K562 (cell line): ENCODE results near the gene EGFL6. TPM values are rescaled to one million over a fixed set of nuclear protein-coding genes. Genes with fewer than 3 reads are reported as not detected.

Experiments used
- EP400 ChIP-seq: fragments of 450-650 bp; IDR thresholded peaks from 2 replicates; pipeline ENCODE4 v1.6.1; 2017; ENCODE audit warnings: antibody characterized with exemption, mild to moderate bottlenecking, moderate library complexity
- FOXK1 ChIP-seq: sonication (generic); formaldehyde crosslinking; IDR thresholded peaks from 2 replicates; pipeline ENCODE4 v1.8.0; 2022; ENCODE audit warnings: missing genetic modification reagents, mild to moderate bottlenecking, borderline replicate concordance
- HNRNPL ChIP-seq: fragments of 200-400 bp; formaldehyde crosslinking; IDR thresholded peaks from 2 replicates; pipeline ENCODE4 v1.6.1; 2017; ENCODE audit warnings: low read depth, mild to moderate bottlenecking, low read length
- JUND ChIP-seq, 2 experiments: IDR thresholded peaks; 2 replicates in 1 of 2; 3 replicates in 1 of 2; pipeline ENCODE4 v1.6.1; 2011; ENCODE audit warnings: borderline replicate concordance in 2 of 2, low read depth in 2 of 2, low read length in 2 of 2, improper control_type of control experiment in 1 of 2, missing biosample characterization in 1 of 2, missing genetic modification characterization in 1 of 2, missing genetic modification reagents in 1 of 2
- MAZ ChIP-seq, 2 experiments: fragments of 450-650 bp in 1 of 2; sonication (generic) in 1 of 2; formaldehyde crosslinking; IDR thresholded peaks in 1 of 2; conservative IDR thresholded peaks in 1 of 2; 2 replicates each; pipeline versions ENCODE4 v1.4.0 to v1.5.0; 2020; ENCODE audit warnings: mild to moderate bottlenecking in 1 of 2, missing genetic modification reagents in 1 of 2
- MEIS2 ChIP-seq: fragments of 450-650 bp; IDR thresholded peaks from 2 replicates; pipeline ENCODE4 v1.6.1; 2014; ENCODE audit warnings: mild to moderate bottlenecking; ENCODE audit not compliant: partially characterized antibody
- MTA1 ChIP-seq: fragments of 450-650 bp; IDR thresholded peaks from 2 replicates; pipeline ENCODE4 v1.6.1; 2017; ENCODE audit warnings: borderline replicate concordance
- ZNF24 ChIP-seq: fragments of 450-650 bp; IDR thresholded peaks from 2 replicates; pipeline ENCODE4 v1.6.1; 2016
- polyA plus RNA-seq, 8 experiments: library from polyadenylated mRNA; depleted of rRNA in 4 of 8; stranded (reverse) in 5 of 8; unstranded in 3 of 8; fragments of >200 nt; fragmentation: Nextera tagmentation in 2 of 8; fragmentation: Illumina TruSeq in 1 of 8; extraction: Ambion mirVana in 2 of 8; extraction: Trizol in 1 of 8; gene quantifications; 2 replicates each; pipeline versions ENCODE4 v1.2.1 to v1.2.3, GENCODE V29; 2011 to 2014; ENCODE audit warnings: inconsistent platforms in 1 of 8, missing spikeins in 1 of 8
- total RNA-seq, 7 experiments: library from RNA; depleted of rRNA in 6 of 7; stranded (reverse); fragments of >200 nt in 6 of 7; fragmentation: Illumina TruSeq in 2 of 7; extraction: Trizol in 2 of 7; gene quantifications; 2 replicates each; pipeline versions ENCODE4 v1.2.1 to v1.2.3, GENCODE V29; 2011 to 2021; ENCODE audit warnings: low replicate concordance in 1 of 7
- TF ChIP-seq, protein P1 (sequence below): sonication (generic); formaldehyde crosslinking; IDR thresholded peaks from 2 replicates; pipeline ENCODE4 v1.8.0; 2022; ENCODE audit warnings: mild to moderate bottlenecking, missing genetic modification reagents
- TF ChIP-seq, protein P2 (sequence below): sonication (generic); formaldehyde crosslinking; IDR thresholded peaks from 2 replicates; pipeline ENCODE4 v1.9.0; 2022; ENCODE audit warnings: mild to moderate bottlenecking, missing genetic modification reagents

Gene EGFL6
- total and polyA plus RNA-seq, 9 of the 15 experiments (the other 6 are each of a cell fraction or from before 2014, with no cell fraction given), result 0.01 TPM; not detected in 8

DNA sequence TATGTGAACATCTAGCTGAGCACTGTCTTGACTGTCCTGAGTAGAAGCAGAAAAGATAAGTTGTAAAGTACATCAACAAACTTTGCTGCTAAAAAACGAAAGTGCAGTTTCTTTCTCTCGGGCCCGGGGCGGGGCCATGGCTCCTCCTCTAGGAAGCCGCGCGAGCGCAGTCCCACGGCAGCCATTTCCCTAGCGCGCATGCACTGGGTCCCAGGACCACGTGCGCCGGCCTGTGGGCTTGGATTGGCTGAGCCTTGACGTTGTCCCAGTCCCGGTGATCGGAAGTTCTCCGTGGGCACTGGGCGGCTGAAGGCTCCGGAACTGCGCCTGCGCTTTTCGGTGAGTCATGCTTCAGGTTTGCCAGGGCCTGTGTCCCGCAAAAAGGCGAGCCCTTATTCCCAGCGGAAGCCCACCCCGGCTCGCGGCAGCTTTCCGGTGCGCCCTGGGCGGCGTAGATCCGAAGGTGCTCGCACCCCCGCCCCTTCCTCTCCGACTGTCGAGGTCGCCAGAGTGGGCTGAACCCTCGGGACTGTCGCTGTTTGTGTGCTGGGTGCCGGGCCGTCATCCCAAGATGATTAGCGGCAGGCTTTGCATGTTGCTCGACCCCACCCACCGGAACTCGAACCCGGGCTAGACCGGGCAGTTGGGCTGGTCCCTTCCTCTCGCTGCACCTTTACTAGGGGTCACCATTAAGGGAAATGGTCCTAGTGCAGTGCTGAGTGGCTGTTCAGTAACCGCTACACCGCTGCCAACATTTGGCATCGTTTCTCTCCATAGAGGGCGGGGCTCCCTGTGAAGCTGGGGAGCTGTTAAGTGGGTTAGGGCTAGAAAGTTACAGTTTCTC is 83.7 kb downstream of the EGFL6 start, which contains the start of gene TCEANC (continued):
- TF ChIP-seq, protein P1, sequence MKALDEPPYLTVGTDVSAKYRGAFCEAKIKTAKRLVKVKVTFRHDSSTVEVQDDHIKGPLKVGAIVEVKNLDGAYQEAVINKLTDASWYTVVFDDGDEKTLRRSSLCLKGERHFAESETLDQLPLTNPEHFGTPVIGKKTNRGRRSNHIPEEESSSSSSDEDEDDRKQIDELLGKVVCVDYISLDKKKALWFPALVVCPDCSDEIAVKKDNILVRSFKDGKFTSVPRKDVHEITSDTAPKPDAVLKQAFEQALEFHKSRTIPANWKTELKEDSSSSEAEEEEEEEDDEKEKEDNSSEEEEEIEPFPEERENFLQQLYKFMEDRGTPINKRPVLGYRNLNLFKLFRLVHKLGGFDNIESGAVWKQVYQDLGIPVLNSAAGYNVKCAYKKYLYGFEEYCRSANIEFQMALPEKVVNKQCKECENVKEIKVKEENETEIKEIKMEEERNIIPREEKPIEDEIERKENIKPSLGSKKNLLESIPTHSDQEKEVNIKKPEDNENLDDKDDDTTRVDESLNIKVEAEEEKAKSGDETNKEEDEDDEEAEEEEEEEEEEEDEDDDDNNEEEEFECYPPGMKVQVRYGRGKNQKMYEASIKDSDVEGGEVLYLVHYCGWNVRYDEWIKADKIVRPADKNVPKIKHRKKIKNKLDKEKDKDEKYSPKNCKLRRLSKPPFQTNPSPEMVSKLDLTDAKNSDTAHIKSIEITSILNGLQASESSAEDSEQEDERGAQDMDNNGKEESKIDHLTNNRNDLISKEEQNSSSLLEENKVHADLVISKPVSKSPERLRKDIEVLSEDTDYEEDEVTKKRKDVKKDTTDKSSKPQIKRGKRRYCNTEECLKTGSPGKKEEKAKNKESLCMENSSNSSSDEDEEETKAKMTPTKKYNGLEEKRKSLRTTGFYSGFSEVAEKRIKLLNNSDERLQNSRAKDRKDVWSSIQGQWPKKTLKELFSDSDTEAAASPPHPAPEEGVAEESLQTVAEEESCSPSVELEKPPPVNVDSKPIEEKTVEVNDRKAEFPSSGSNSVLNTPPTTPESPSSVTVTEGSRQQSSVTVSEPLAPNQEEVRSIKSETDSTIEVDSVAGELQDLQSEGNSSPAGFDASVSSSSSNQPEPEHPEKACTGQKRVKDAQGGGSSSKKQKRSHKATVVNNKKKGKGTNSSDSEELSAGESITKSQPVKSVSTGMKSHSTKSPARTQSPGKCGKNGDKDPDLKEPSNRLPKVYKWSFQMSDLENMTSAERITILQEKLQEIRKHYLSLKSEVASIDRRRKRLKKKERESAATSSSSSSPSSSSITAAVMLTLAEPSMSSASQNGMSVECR (CRISPR knock-in tag), result peak; percentile 53; the same call in 1 of the 2 replicates
- TF ChIP-seq, protein P2, sequence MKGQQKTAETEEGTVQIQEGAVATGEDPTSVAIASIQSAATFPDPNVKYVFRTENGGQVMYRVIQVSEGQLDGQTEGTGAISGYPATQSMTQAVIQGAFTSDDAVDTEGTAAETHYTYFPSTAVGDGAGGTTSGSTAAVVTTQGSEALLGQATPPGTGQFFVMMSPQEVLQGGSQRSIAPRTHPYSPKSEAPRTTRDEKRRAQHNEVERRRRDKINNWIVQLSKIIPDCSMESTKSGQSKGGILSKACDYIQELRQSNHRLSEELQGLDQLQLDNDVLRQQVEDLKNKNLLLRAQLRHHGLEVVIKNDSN (CRISPR knock-in tag), result peak; percentile 99
- TF ChIP-seq ZNF24, result peak; percentile 58; the same call in 1 of the 2 replicates
- TF ChIP-seq HNRNPL, result 0 out of 2 replicates have a peak, but pooled peaks have one; percentile 16
- peak in 1 of 2 experiments; percentile 62; a peak in 2 of 4 replicates for TF ChIP-seq MAZ (CRISPR knock-in tag; conservative IDR thresholded peaks at IDR 0.05 in 1 of 2, IDR thresholded peaks at IDR 0.05 in 1 of 2)
- peak; percentile 31 for TF ChIP-seq MEIS2
- TF ChIP-seq MTA1, result 0 out of 2 replicates have a peak, but pooled peaks have one; percentile 14
- TF ChIP-seq EP400, result peak; percentile 84
- peak; percentile 83 for TF ChIP-seq JUND (IDR thresholded peaks at IDR 0.05; ENCODE audit: borderline replicate concordance, low read depth, low read length)
- TF ChIP-seq JUND (tag; IDR thresholded peaks at IDR 0.05; ENCODE audit: borderline replicate concordance, low read depth, low read length), result peak; percentile 67; the same call in 2 of the 3 replicates
- no peak for TF ChIP-seq FOXK1 (CRISPR knock-in tag)
